ENCODE measurements around the gene CRTC3.

CRTC3 gene

GRCh38 chr15:90596943-90597342 is 67.2 kb downstream of the CRTC3 start:
- no peak for DNase-seq

GRCh38 chr15:90597577-90597976 is 67.9 kb downstream of the CRTC3 start:
- no peak for DNase-seq

- DNase-seq = no peak
Measured at GRCh38 chr15:90598031-90598577, 68.4 kb downstream of the CRTC3 start.

GRCh38 chr15:90598679-90599078 is 69.0 kb downstream of the CRTC3 start:
- DNase-seq = no peak

- no peak for DNase-seq
Measured at GRCh38 chr15:90599116-90599515, 69.4 kb downstream of the CRTC3 start.

GRCh38 chr15:90599644-90600043 is 69.9 kb downstream of the CRTC3 start:
- no peak for DNase-seq

- DNase-seq = no peak
Measured at GRCh38 chr15:90600954-90601353, 71.2 kb downstream of the CRTC3 start.

GRCh38 chr15:90603893-90604292 is 74.2 kb downstream of the CRTC3 start:
- no peak for DNase-seq

- no peak for DNase-seq
Measured at GRCh38 chr15:90606641-90607040, 76.9 kb downstream of the CRTC3 start.

- DNase-seq = peak; percentile 76
Measured at GRCh38 chr15:90607361-90607760, 77.6 kb downstream of the CRTC3 start.

GRCh38 chr15:90609242-90610180 is 79.8 kb downstream of the CRTC3 start:
- no peak for DNase-seq

GRCh38 chr15:90610190-90610589 is 80.5 kb downstream of the CRTC3 start:
- DNase-seq = no peak

- no peak for DNase-seq
Measured at GRCh38 chr15:90611157-90611556, 81.4 kb downstream of the CRTC3 start.

GRCh38 chr15:90617171-90617570 is 87.4 kb downstream of the CRTC3 start:
- no peak for DNase-seq

GRCh38 chr15:90617668-90618097 is 88.0 kb downstream of the CRTC3 start:
- no peak for DNase-seq

- peak; percentile 37 for DNase-seq
Measured at GRCh38 chr15:90618330-90619125, 88.8 kb downstream of the CRTC3 start.

GRCh38 chr15:90619468-90619867 is 89.7 kb downstream of the CRTC3 start:
- no peak for DNase-seq

GRCh38 chr15:90619939-90620338 is 90.2 kb downstream of the CRTC3 start:
- no peak for DNase-seq

GRCh38 chr15:90620379-90621067 is 90.8 kb downstream of the CRTC3 start:
- no peak for DNase-seq

GRCh38 chr15:90623854-90624253 is 94.1 kb downstream of the CRTC3 start:
- DNase-seq = no peak

GRCh38 chr15:90624278-90624981 is 94.7 kb downstream of the CRTC3 start:
- no peak for DNase-seq

GRCh38 chr15:90625037-90625436 is 95.3 kb downstream of the CRTC3 start:
- DNase-seq = no peak

All from DMS79 (cell line).